ENCODE results near the gene CCDC97. TPM values are rescaled to one million over a fixed set of nuclear protein-coding genes. Genes with fewer than 3 reads are reported as not detected.

Gene CCDC97
- total RNA-seq, 2 experiments from 2014 or later = 15.0 to 36.6 TPM

GRCh38 chr19:41264581-41265394, 45.2 kb upstream of the CCDC97 start:
- Histone ChIP-seq H3K9me2 (ENCODE audit: insufficient read depth, low read length) (no peaks in the 10 kb centered on the region), H3K4me3 (ENCODE audit: low read depth, low read length, poor library complexity, severe bottlenecking) (peak overlapping the region; percentile 96), H3K36me3 (ENCODE audit: insufficient read depth, low read length) (peaks cover 47% of the 10 kb centered on the region), H3K9me3 (ENCODE audit: low read length) (no peaks in the 10 kb centered on the region), H3K27ac (ENCODE audit: low read depth, low read length, poor library complexity, severe bottlenecking) (peak overlapping the region; percentile 83), H2AFZ (ENCODE audit: low read length) (peak overlapping the region; percentile 1; the same call in 1 of the 2 replicates), H4K20me1 (ENCODE audit: insufficient read depth, low read length) (peaks cover 19% of the 10 kb centered on the region), H3K79me2 (ENCODE audit: insufficient read depth, low read depth, low read length) (peaks cover 60% of the 10 kb centered on the region), H3K4me2 (ENCODE audit: low read length) (peak overlapping the region; percentile 81), H3K4me1 (ENCODE audit: insufficient read depth, low read length, poor library complexity, severe bottlenecking) (peaks cover 15% of the 10 kb centered on the region)
- TF ChIP-seq, protein P1, sequence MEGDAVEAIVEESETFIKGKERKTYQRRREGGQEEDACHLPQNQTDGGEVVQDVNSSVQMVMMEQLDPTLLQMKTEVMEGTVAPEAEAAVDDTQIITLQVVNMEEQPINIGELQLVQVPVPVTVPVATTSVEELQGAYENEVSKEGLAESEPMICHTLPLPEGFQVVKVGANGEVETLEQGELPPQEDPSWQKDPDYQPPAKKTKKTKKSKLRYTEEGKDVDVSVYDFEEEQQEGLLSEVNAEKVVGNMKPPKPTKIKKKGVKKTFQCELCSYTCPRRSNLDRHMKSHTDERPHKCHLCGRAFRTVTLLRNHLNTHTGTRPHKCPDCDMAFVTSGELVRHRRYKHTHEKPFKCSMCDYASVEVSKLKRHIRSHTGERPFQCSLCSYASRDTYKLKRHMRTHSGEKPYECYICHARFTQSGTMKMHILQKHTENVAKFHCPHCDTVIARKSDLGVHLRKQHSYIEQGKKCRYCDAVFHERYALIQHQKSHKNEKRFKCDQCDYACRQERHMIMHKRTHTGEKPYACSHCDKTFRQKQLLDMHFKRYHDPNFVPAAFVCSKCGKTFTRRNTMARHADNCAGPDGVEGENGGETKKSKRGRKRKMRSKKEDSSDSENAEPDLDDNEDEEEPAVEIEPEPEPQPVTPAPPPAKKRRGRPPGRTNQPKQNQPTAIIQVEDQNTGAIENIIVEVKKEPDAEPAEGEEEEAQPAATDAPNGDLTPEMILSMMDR (conservative IDR thresholded peaks at IDR 0.05; ENCODE audit: low read length) = no peak
- TF ChIP-seq EZH2phosphoT487 (IDR thresholded peaks at IDR 0.05; ENCODE audit: borderline replicate concordance, low read depth, low read length) = no peak
- DNase-seq (ENCODE audit: low spot score) = peak; percentile 64
- intact Hi-C loops (cut with micrococcal nuclease; ENCODE audit: unreplicated experiment) = loop anchor here (2.0 to 5.0 kb wide), 4 partner anchors 62 to 467 kb away; partner anchors contain the start of genes EGLN2 and ERICH4
- ChIA-PET CTCF (ENCODE audit: unreplicated experiment) (interaction anchor here (0.6 to 0.7 kb wide), 2 partner anchors 27 to 521 kb away, joined by 3 to 4 read pairs; no protein-coding TSS in a partner anchor), POLR2A (interaction anchor here (0.6 to 1.4 kb wide), 3 partner anchors 20 to 1018 kb away, joined by 3 read pairs; partner anchors contain the start of gene B9D2)
- BruUV-seq (replicated peaks) = no TSS peak

- peaks cover 61% of the 10 kb centered on the region for H3K79me2 ChIP-seq (ENCODE audit: insufficient read depth, low read depth, low read length)
Observed at GRCh38 chr19:41265395-41266153, 44.4 kb upstream of the CCDC97 start.

More at GRCh38 chr19:41265395-41266153, 44.4 kb upstream of the CCDC97 start:
- no peak for TF ChIP-seq EZH2phosphoT487 (IDR thresholded peaks at IDR 0.05; ENCODE audit: borderline replicate concordance, low read depth, low read length)
- TF ChIP-seq, protein P1 (conservative IDR thresholded peaks at IDR 0.05; ENCODE audit: low read length) = no peak
- H4K20me1 ChIP-seq (ENCODE audit: insufficient read depth, low read length) = peaks cover 19% of the 10 kb centered on the region
- no peak overlapping the region for H2AFZ ChIP-seq (ENCODE audit: low read length)
- peak; percentile 17 for DNase-seq (ENCODE audit: low spot score)
- H3K27ac ChIP-seq (ENCODE audit: low read depth, low read length, poor library complexity, severe bottlenecking) = peak overlapping the region; percentile 83
- H3K36me3 ChIP-seq (ENCODE audit: insufficient read depth, low read length) = peaks cover 55% of the 10 kb centered on the region
- peak overlapping the region; percentile 96 for H3K4me3 ChIP-seq (ENCODE audit: low read depth, low read length, poor library complexity, severe bottlenecking)
- intact Hi-C loops (cut with micrococcal nuclease; ENCODE audit: unreplicated experiment) = loop anchor here (2.0 kb wide), 1 partner anchor 61 kb away; no protein-coding TSS in a partner anchor
- H3K4me2 ChIP-seq (ENCODE audit: low read length) = peak overlapping the region; percentile 81
- no peaks in the 10 kb centered on the region for H3K9me3 ChIP-seq (ENCODE audit: low read length)
- ChIA-PET CTCF (ENCODE audit: unreplicated experiment) (interaction anchor here (0.5 to 0.7 kb wide), 3 partner anchors 26 to 732 kb away, joined by 3 to 15 read pairs (median 4); no protein-coding TSS in a partner anchor), POLR2A (interaction anchor here (0.6 to 1.4 kb wide), 4 partner anchors 21 to 216 kb away, joined by 3 read pairs; partner anchors contain the start of gene B9D2)
- no TSS peak for BruUV-seq (replicated peaks)
- H3K4me1 ChIP-seq (ENCODE audit: insufficient read depth, low read length, poor library complexity, severe bottlenecking) = peaks cover 15% of the 10 kb centered on the region
- H3K9me2 ChIP-seq (ENCODE audit: insufficient read depth, low read length) = no peaks in the 10 kb centered on the region
